ENCODE data around the gene SMPDL3B. TPM values are rescaled to one million over a fixed set of nuclear protein-coding genes. Genes with fewer than 3 reads are reported as not detected.

The SMPDL3B gene
- total RNA-seq, 2 donors from 2014 or later, result 0.43 to 1.3 TPM

- ATAC-seq (no peak), DNase-seq (ENCODE audit: low spot score in 2 of 2) (no peak)
- Mint-ChIP-seq H3K9me3 (no peaks in the 10 kb centered on the region), H3K27ac (no peak overlapping the region), H3K36me3 (no peaks in the 10 kb centered on the region)
Observed at GRCh38 chr1:27931759-27932158, 3.0 kb upstream of the SMPDL3B start.

GRCh38 chr1:27935721-27936120 lies 921 bp downstream of the SMPDL3B start:
- H3K27ac Mint-ChIP-seq, result no peak overlapping the region
- no peaks in the 10 kb centered on the region for H3K9me3 Mint-ChIP-seq
- DNase-seq (ENCODE audit: low spot score in 2 of 2), result no peak
- no peaks in the 10 kb centered on the region for H3K36me3 Mint-ChIP-seq
- no peak for ATAC-seq

- ATAC-seq (no peak), DNase-seq (ENCODE audit: low spot score in 2 of 2) (no peak)
- Mint-ChIP-seq H3K27ac (no peak overlapping the region), H3K9me3 (no peaks in the 10 kb centered on the region), H3K36me3 (no peaks in the 10 kb centered on the region)
Observed at GRCh38 chr1:27936370-27936769, 1.6 kb downstream of the SMPDL3B start.

- no peak for ATAC-seq
- H3K36me3 Mint-ChIP-seq, result no peaks in the 10 kb centered on the region
- H3K9me3 Mint-ChIP-seq, result no peaks in the 10 kb centered on the region
- no peak overlapping the region for H3K27ac Mint-ChIP-seq
- DNase-seq (ENCODE audit: low spot score in 2 of 2), result no peak
Observed at GRCh38 chr1:27937524-27937836, 2.7 kb downstream of the SMPDL3B start.

- H3K9me3 Mint-ChIP-seq, result no peaks in the 10 kb centered on the region
- H3K36me3 Mint-ChIP-seq, result no peaks in the 10 kb centered on the region
- ATAC-seq, result no peak
- H3K27ac Mint-ChIP-seq, result no peak overlapping the region
- no peak for DNase-seq (ENCODE audit: low spot score in 2 of 2)
Observed at GRCh38 chr1:27938488-27938887, 3.7 kb downstream of the SMPDL3B start.

- Mint-ChIP-seq H3K9me3 (no peaks in the 10 kb centered on the region), H3K27ac (peak overlapping the region; percentile 56 to 72), H3K36me3 (no peaks in the 10 kb centered on the region)
- DNase-seq (ENCODE audit: low spot score in 2 of 2) (peak in 1 of 2 donors; percentile 79), ATAC-seq (peak; percentile 83 to 87)
Observed at GRCh38 chr1:27940297-27940696, 5.5 kb downstream of the SMPDL3B start.

GRCh38 chr1:27940870-27941560 lies 6.2 kb downstream of the SMPDL3B start:
- Mint-ChIP-seq H3K36me3 (no peaks in the 10 kb centered on the region), H3K27ac (peak overlapping the region; percentile 72 to 79), H3K9me3 (no peaks in the 10 kb centered on the region)
- DNase-seq (ENCODE audit: low spot score in 2 of 2) (no peak), ATAC-seq (no peak)

- Mint-ChIP-seq H3K27ac (peak overlapping the region in 1 of 2 donors; percentile 79), H3K36me3 (no peaks in the 10 kb centered on the region)
Observed at GRCh38 chr1:27941671-27942540, 7.1 kb downstream of the SMPDL3B start.

GRCh38 chr1:27945020-27945419 lies 10.2 kb downstream of the SMPDL3B start:
- no peak for DNase-seq (ENCODE audit: low spot score in 2 of 2)
- ATAC-seq, result no peak
- Mint-ChIP-seq H3K9me3 (no peaks in the 10 kb centered on the region), H3K36me3 (no peaks in the 10 kb centered on the region), H3K27ac (peak overlapping the region in 1 of 2 donors; percentile 82)

More at GRCh38 chr1:27941671-27942540, 7.1 kb downstream of the SMPDL3B start:
- DNase-seq (ENCODE audit: low spot score in 2 of 2), result no peak
- no peaks in the 10 kb centered on the region for H3K9me3 Mint-ChIP-seq
- no peak for ATAC-seq

- no peak for DNase-seq (ENCODE audit: low spot score in 2 of 2)
- no peaks in the 10 kb centered on the region for H3K9me3 Mint-ChIP-seq
- H3K36me3 Mint-ChIP-seq, result no peaks in the 10 kb centered on the region
- H3K27ac Mint-ChIP-seq, result no peak overlapping the region
- ATAC-seq, result no peak
Observed at GRCh38 chr1:27949027-27949426, 14.2 kb downstream of the SMPDL3B start.

GRCh38 chr1:27951396-27951795 lies 16.6 kb downstream of the SMPDL3B start:
- DNase-seq (ENCODE audit: low spot score in 2 of 2), result no peak
- no peak overlapping the region for H3K27ac Mint-ChIP-seq
- H3K9me3 Mint-ChIP-seq, result no peaks in the 10 kb centered on the region
- H3K36me3 Mint-ChIP-seq, result no peaks in the 10 kb centered on the region
- ATAC-seq, result no peak

- H3K27ac Mint-ChIP-seq, result no peak overlapping the region
- ATAC-seq, result no peak
Observed at GRCh38 chr1:27952147-27952546, 17.3 kb downstream of the SMPDL3B start.

GRCh38 chr1:27954186-27954585 lies 19.4 kb downstream of the SMPDL3B start:
- Mint-ChIP-seq H3K27ac (no peak overlapping the region), H3K36me3 (no peaks in the 10 kb centered on the region), H3K9me3 (no peaks in the 10 kb centered on the region)
- ATAC-seq (no peak), DNase-seq (ENCODE audit: low spot score in 2 of 2) (no peak)

More at GRCh38 chr1:27952147-27952546, 17.3 kb downstream of the SMPDL3B start:
- H3K36me3 Mint-ChIP-seq, result no peaks in the 10 kb centered on the region
- no peaks in the 10 kb centered on the region for H3K9me3 Mint-ChIP-seq
- DNase-seq (ENCODE audit: low spot score in 2 of 2), result no peak

- Mint-ChIP-seq H3K27ac (no peak overlapping the region), H3K9me3 (no peaks in the 10 kb centered on the region), H3K36me3 (no peaks in the 10 kb centered on the region)
- ATAC-seq (no peak), DNase-seq (ENCODE audit: low spot score in 2 of 2) (no peak)
Observed at GRCh38 chr1:27955076-27955475, 20.3 kb downstream of the SMPDL3B start.

- H3K9me3 Mint-ChIP-seq, result no peaks in the 10 kb centered on the region
- no peaks in the 10 kb centered on the region for H3K36me3 Mint-ChIP-seq
- no peak for DNase-seq (ENCODE audit: low spot score in 2 of 2)
- no peak for ATAC-seq
- H3K27ac Mint-ChIP-seq, result no peak overlapping the region
Observed at GRCh38 chr1:27956761-27957160, 22.0 kb downstream of the SMPDL3B start.

- H3K9me3 Mint-ChIP-seq, result no peaks in the 10 kb centered on the region
- no peak overlapping the region for H3K27ac Mint-ChIP-seq
- H3K36me3 Mint-ChIP-seq, result no peaks in the 10 kb centered on the region
- no peak for DNase-seq (ENCODE audit: low spot score in 2 of 2)
- no peak for ATAC-seq
Observed at GRCh38 chr1:27957655-27958054, 22.9 kb downstream of the SMPDL3B start.

- H3K9me3 Mint-ChIP-seq, result no peaks in the 10 kb centered on the region
- DNase-seq (ENCODE audit: low spot score in 2 of 2) (no peak), ATAC-seq (no peak)
- H3K36me3 Mint-ChIP-seq, result no peaks in the 10 kb centered on the region
- H3K27ac Mint-ChIP-seq, result peak overlapping the region in 1 of 2 donors; percentile 87
Observed at GRCh38 chr1:27958513-27958912, 23.7 kb downstream of the SMPDL3B start.

All from activated naive CD4-positive, alpha-beta T cell treated with anti-CD3 and anti-CD28 coated beads, Interleukin-2, amount 50 U/mL, for 72 hours (primary cell).